Tibial artery (tissue), 4 donors: ENCODE data around the gene VAV2.

Source experiments
- DNase-seq, 2 donors: peaks; one replicate each; pipeline ENCODE4 v3.0.0-alpha.2; 2019
- H3K27ac ChIP-seq, 2 donors: fragments of 200-600 bp; sonication (generic) in 1 of 2; 1 replicate in 1 of 2; 2 replicates in 1 of 2; pipeline ENCODE4 v1.5.1; 2018 to 2019; ENCODE audit warnings: mild to moderate bottlenecking in 1 of 2
- H3K27me3 ChIP-seq, 2 donors: fragments of 200-600 bp; sonication (generic) in 1 of 2; one replicate each; pipeline versions ENCODE4 v1.5.1 to v1.6.0; 2016 to 2019
- H3K36me3 ChIP-seq, 3 donors: fragments of 200-600 bp; sonication (generic) in 2 of 3; one replicate each; pipeline ENCODE4 v1.5.1; 2016 to 2019; ENCODE audit warnings: mild to moderate bottlenecking in 2 of 3
- H3K4me1 ChIP-seq, 4 donors: fragments of 200-600 bp; sonication (generic) in 2 of 4; 1 replicate in 3 of 4; 2 replicates in 1 of 4; pipeline ENCODE4 v1.5.1; 2016 to 2019
- H3K4me3 ChIP-seq, 2 donors: fragments of 200-600 bp; sonication (generic) in 1 of 2; 1 replicate in 1 of 2; 2 replicates in 1 of 2; pipeline ENCODE4 v1.5.1; 2018 to 2019; ENCODE audit warnings: mild to moderate bottlenecking in 2 of 2
- H3K9me3 ChIP-seq, 3 donors: fragments of 200-600 bp; sonication (generic) in 1 of 3; one replicate each; pipeline ENCODE4 v1.5.1; 2016 to 2019
- CTCF ChIP-seq, 2 experiments: fragments of 200-600 bp in 1 of 2; fragments of 450-650 bp in 1 of 2; IDR thresholded peaks; one replicate each; pipeline ENCODE4 v1.5.1; 2017 to 2019; ENCODE audit warnings: antibody characterized with exemption in 2 of 2, mild to moderate bottlenecking in 1 of 2, moderate library complexity in 1 of 2
- intact Hi-C: fragments of 100-400 bp; cut with DNase I; formaldehyde crosslinking; loops from one replicate; pipeline ENCODE4 v1.15.0; 2023; ENCODE audit warnings: low total_unique reads

Gene VAV2

GRCh38 chr9:133993635-133994253 is 1.6 kb upstream of the VAV2 start:
- no peak for DNase-seq
- Histone ChIP-seq H3K9me3 (no peaks in the 10 kb centered on the region), H3K4me1 (peaks cover 7 to 36% (median 28%) of the 10 kb centered on the region in 4 donors), H3K27me3 (peaks cover 0 to 18% of the 10 kb centered on the region in 2 donors), H3K4me3 (peak overlapping the region; percentile 56 to 68), H3K36me3 (no peaks in the 10 kb centered on the region), H3K27ac (peak overlapping the region; percentile 76 to 87)
- intact Hi-C loops: loop anchor here (2.0 kb wide), 1 partner anchor 201 kb away; no protein-coding TSS in a partner anchor
- no peak for TF ChIP-seq CTCF (IDR thresholded peaks at IDR 0.05)

GRCh38 chr9:133992780-133993634 is 883 bp upstream of the VAV2 start:
- Histone ChIP-seq H3K4me1 (peaks cover 7 to 36% (median 28%) of the 10 kb centered on the region in 4 donors), H3K9me3 (no peaks in the 10 kb centered on the region), H3K27me3 (peaks cover 0 to 18% of the 10 kb centered on the region in 2 donors), H3K27ac (peak overlapping the region; percentile 76 to 87), H3K4me3 (peak overlapping the region; percentile 56 to 68), H3K36me3 (no peaks in the 10 kb centered on the region)
- peak in 1 of 2 experiments; percentile 23 for TF ChIP-seq CTCF (IDR thresholded peaks at IDR 0.05)
- intact Hi-C loops: no loop called here
- peak; percentile 91 to 92 for DNase-seq

- Histone ChIP-seq H3K4me1 (peaks cover 7 to 36% (median 28%) of the 10 kb centered on the region in 4 donors), H3K27me3 (peaks cover 0 to 9% of the 10 kb centered on the region in 2 donors), H3K9me3 (no peaks in the 10 kb centered on the region), H3K27ac (peak overlapping the region; percentile 76 to 77), H3K36me3 (no peaks in the 10 kb centered on the region), H3K4me3 (peak overlapping the region; percentile 56 to 68)
- intact Hi-C loops: no loop called here
- no peak for DNase-seq
- TF ChIP-seq CTCF (IDR thresholded peaks at IDR 0.05): no peak
Observed at GRCh38 chr9:133991214-133991921, 756 bp downstream of the VAV2 start.

GRCh38 chr9:133990366-133991213 is 1.5 kb downstream of the VAV2 start:
- Histone ChIP-seq H3K27me3 (peaks cover 0 to 2% of the 10 kb centered on the region in 2 donors), H3K4me1 (peaks cover 7 to 36% (median 28%) of the 10 kb centered on the region in 4 donors), H3K4me3 (peak overlapping the region; percentile 56 to 68), H3K36me3 (no peaks in the 10 kb centered on the region), H3K27ac (peak overlapping the region; percentile 76 to 77), H3K9me3 (no peaks in the 10 kb centered on the region)
- peak; percentile 44 to 78 for DNase-seq
- TF ChIP-seq CTCF (IDR thresholded peaks at IDR 0.05): no peak
- intact Hi-C loops: no loop called here
